ENCODE results near the gene MYBPC3.

Gene MYBPC3

GRCh38 chr11:47327949-47328348, 24.6 kb downstream of the MYBPC3 start:
- no peak overlapping the region for H3K4me3 ChIP-seq (ENCODE audit: low read depth, low read length)

DNA sequence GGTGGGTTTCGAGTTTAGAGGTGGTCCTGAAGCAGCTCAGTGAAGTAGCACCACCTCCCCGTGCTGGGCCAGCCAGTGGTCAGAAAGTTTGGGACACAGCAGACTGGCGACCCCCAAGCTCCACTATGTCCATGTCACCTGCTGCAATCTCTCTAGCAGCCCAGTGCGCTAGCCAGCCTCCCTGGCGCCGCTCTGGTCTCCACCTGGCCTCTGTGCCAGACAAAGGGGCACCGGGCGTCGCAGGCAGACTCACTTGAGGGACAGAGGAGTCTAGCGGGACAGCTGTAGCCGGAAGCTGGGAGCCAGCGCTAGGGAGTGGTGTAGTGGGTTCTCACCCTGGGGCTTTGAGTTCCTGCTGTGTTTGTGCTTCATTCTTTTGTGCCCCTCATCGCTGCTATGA, 25.5 kb downstream of the MYBPC3 start:
- no peak overlapping the region for H3K4me3 ChIP-seq (ENCODE audit: low read depth, low read length)
- TF ChIP-seq, protein P1, sequence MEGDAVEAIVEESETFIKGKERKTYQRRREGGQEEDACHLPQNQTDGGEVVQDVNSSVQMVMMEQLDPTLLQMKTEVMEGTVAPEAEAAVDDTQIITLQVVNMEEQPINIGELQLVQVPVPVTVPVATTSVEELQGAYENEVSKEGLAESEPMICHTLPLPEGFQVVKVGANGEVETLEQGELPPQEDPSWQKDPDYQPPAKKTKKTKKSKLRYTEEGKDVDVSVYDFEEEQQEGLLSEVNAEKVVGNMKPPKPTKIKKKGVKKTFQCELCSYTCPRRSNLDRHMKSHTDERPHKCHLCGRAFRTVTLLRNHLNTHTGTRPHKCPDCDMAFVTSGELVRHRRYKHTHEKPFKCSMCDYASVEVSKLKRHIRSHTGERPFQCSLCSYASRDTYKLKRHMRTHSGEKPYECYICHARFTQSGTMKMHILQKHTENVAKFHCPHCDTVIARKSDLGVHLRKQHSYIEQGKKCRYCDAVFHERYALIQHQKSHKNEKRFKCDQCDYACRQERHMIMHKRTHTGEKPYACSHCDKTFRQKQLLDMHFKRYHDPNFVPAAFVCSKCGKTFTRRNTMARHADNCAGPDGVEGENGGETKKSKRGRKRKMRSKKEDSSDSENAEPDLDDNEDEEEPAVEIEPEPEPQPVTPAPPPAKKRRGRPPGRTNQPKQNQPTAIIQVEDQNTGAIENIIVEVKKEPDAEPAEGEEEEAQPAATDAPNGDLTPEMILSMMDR (IDR thresholded peaks at IDR 0.05; ENCODE audit: borderline replicate concordance, insufficient read depth, low read depth, low read length), result no peak

More at GRCh38 chr11:47327949-47328348, 24.6 kb downstream of the MYBPC3 start:
- TF ChIP-seq, protein P1 (IDR thresholded peaks at IDR 0.05; ENCODE audit: borderline replicate concordance, insufficient read depth, low read depth, low read length), result no peak

- TF ChIP-seq, protein P1 (IDR thresholded peaks at IDR 0.05; ENCODE audit: borderline replicate concordance, insufficient read depth, low read depth, low read length), result no peak
- H3K4me3 ChIP-seq (ENCODE audit: low read depth, low read length), result no peak overlapping the region
These were observed 26.3 kb downstream of the MYBPC3 start for GRCh38 chr11:47326198-47326597.

DNA sequence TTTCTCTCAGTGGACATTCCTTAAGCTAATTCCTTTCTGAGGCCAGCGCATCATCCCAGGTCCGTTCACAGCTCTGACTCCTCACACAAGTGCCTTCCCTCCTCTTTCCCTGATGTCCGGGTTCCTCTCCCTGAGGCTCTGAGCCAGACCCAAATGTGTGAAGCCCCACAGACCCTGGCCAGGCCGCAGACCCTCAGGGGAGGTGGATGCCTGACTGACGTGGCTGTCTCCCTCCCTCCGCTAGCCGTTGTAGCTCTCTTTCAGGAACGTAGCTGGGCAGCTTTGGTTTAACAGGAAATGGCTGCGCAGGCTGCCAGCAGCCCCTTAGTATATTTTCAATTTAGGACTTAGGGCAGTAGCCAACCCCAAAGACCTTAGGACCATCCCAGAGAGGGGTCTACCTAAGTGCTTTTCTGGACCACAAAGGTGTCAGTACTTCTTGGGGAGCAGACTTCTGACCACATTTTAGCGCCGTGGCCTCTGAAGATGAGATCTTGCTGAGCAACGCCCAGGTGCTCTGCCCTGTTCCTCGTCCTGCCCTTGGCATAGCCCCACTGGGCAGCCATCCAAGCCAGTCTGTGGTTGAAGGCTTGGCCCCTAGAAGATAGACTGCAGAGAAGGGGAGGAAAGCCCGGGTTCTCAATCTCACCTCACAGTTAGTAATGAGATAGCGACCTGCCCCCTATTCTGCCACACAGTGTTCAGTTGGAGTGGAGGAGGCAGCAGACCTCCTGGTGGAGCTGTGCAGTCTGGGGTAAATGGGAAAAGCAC, 27.0 kb downstream of the MYBPC3 start:
- no peak overlapping the region for H3K4me3 ChIP-seq (ENCODE audit: low read depth, low read length)
- TF ChIP-seq, protein P1 (IDR thresholded peaks at IDR 0.05; ENCODE audit: borderline replicate concordance, insufficient read depth, low read depth, low read length), result no peak

- no peak overlapping the region for H3K4me3 ChIP-seq (ENCODE audit: low read depth, low read length)
- TF ChIP-seq, protein P1 (IDR thresholded peaks at IDR 0.05; ENCODE audit: borderline replicate concordance, insufficient read depth, low read depth, low read length), result no peak
These were observed 28.0 kb downstream of the MYBPC3 start for GRCh38 chr11:47324520-47324919.

- TF ChIP-seq, protein P1 (IDR thresholded peaks at IDR 0.05; ENCODE audit: borderline replicate concordance, insufficient read depth, low read depth, low read length), result no peak
- no peak overlapping the region for H3K4me3 ChIP-seq (ENCODE audit: low read depth, low read length)
These were observed 34.3 kb downstream of the MYBPC3 start for GRCh38 chr11:47318166-47318565.
